PC-3 (cell line): ENCODE results near the gene SFXN1.

Experiments
- EZH2 ChIP-seq: fragments of 300-600 bp; sonication (generic); IDR thresholded peaks from one replicate; pipeline ENCODE4 v1.6.1; 2017; ENCODE audit warnings: antibody characterized with exemption, mild to moderate bottlenecking, low read length; ENCODE audit not compliant: unreplicated experiment
- EZH2phosphoT487 ChIP-seq: fragments of 300-600 bp; sonication (generic); IDR thresholded peaks from 2 replicates; pipeline ENCODE4 v1.6.1; 2018; ENCODE audit warnings: mild to moderate bottlenecking, antibody characterized with exemption, low read length, borderline replicate concordance
- TF ChIP-seq, protein P1 (sequence below): fragments of 300-600 bp; sonication (generic); conservative IDR thresholded peaks from 2 replicates; pipeline ENCODE4 v1.5.1; 2017; ENCODE audit warnings: antibody characterized with exemption, low read depth, mild to moderate bottlenecking, low read length

GRCh38 chr5:175460552-175460951 is 17.8 kb upstream of the SFXN1 start:
- TF ChIP-seq, protein P1, sequence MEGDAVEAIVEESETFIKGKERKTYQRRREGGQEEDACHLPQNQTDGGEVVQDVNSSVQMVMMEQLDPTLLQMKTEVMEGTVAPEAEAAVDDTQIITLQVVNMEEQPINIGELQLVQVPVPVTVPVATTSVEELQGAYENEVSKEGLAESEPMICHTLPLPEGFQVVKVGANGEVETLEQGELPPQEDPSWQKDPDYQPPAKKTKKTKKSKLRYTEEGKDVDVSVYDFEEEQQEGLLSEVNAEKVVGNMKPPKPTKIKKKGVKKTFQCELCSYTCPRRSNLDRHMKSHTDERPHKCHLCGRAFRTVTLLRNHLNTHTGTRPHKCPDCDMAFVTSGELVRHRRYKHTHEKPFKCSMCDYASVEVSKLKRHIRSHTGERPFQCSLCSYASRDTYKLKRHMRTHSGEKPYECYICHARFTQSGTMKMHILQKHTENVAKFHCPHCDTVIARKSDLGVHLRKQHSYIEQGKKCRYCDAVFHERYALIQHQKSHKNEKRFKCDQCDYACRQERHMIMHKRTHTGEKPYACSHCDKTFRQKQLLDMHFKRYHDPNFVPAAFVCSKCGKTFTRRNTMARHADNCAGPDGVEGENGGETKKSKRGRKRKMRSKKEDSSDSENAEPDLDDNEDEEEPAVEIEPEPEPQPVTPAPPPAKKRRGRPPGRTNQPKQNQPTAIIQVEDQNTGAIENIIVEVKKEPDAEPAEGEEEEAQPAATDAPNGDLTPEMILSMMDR: no peak
- TF ChIP-seq EZH2phosphoT487 (no peak), EZH2 (no peak)
